HepG2 (cell line): Measurements from ENCODE around the gene GRM4.

ENCODE experiments used
- CTCF ChIP-seq: sonication (generic); formaldehyde crosslinking; IDR thresholded peaks from 2 replicates; pipeline ENCODE4 v1.5.0; 2020; ENCODE audit warnings: mild to moderate bottlenecking, missing genetic modification reagents, moderate library complexity
- DNMT1 ChIP-seq: sonication (generic); formaldehyde crosslinking; IDR thresholded peaks from 2 replicates; pipeline ENCODE4 v1.5.1; 2020; ENCODE audit warnings: mild to moderate bottlenecking, missing genetic modification reagents
- EED ChIP-seq: sonication (generic); formaldehyde crosslinking; IDR thresholded peaks from 2 replicates; pipeline ENCODE4 v1.5.0; 2020; ENCODE audit warnings: mild to moderate bottlenecking, missing genetic modification reagents
- GABPA ChIP-seq, 2 experiments: IDR thresholded peaks; 2 replicates each; pipeline ENCODE4 v1.6.1; 2011 to 2016; ENCODE audit warnings: low read depth in 2 of 2, low read length in 1 of 2, missing biosample characterization in 1 of 2, missing genetic modification characterization in 1 of 2
- IRF9 ChIP-seq: sonication (generic); formaldehyde crosslinking; IDR thresholded peaks from 2 replicates; pipeline ENCODE4 v1.8.0; 2022; ENCODE audit warnings: missing genetic modification reagents, mild to moderate bottlenecking, borderline replicate concordance
- NFAT5 ChIP-seq: sonication (generic); formaldehyde crosslinking; IDR thresholded peaks from 2 replicates; pipeline ENCODE4 v1.4.0; 2020; ENCODE audit warnings: missing genetic modification reagents
- ZNF12 ChIP-seq: sonication (generic); formaldehyde crosslinking; IDR thresholded peaks from 2 replicates; pipeline ENCODE4 v1.5.0; 2020; ENCODE audit warnings: missing genetic modification reagents

- no peak for TF ChIP-seq ZNF12 (CRISPR knock-in tag)
- TF ChIP-seq GABPA (IDR thresholded peaks at IDR 0.05; ENCODE audit: low read depth, low read length): no peak
- no peak for TF ChIP-seq GABPA (CRISPR knock-in tag; IDR thresholded peaks at IDR 0.05; ENCODE audit: low read depth)
- TF ChIP-seq EED: no peak
- no peak for TF ChIP-seq IRF9
- no peak for TF ChIP-seq CTCF (CRISPR knock-in tag)
- TF ChIP-seq NFAT5 (CRISPR knock-in tag): no peak
- no peak for TF ChIP-seq DNMT1 (CRISPR knock-in tag)
Measured at GRCh38 chr6:34096814-34097213, 49.1 kb downstream of the GRM4 start.
